ENCODE results near the gene PNMA5.

DNA sequence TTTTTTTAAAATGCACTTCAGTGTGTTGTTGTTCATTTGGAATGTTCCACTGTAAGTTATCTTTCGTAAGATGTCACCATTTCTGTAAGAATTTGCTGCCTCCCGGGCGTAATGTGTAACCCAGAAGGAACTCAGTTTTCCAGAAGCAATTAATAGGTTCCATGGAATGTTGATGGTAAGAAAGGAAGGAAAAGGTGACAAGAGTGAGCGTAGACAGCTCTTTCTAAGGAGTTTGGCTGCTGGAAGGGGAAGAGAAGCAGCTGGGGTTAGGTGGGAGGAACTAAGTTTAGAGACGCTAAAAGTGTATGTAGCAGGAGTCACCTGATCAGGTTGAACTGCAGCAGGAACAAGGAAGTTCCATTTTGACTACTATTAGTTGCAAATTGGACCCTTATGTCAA lies 35.9 kb downstream of the PNMA5 start:
- TF ChIP-seq EZH2phosphoT487 (IDR thresholded peaks at IDR 0.05) (no peak), EZH2 (IDR thresholded peaks at IDR 0.05) (no peak)
- TF ChIP-seq, protein P1, sequence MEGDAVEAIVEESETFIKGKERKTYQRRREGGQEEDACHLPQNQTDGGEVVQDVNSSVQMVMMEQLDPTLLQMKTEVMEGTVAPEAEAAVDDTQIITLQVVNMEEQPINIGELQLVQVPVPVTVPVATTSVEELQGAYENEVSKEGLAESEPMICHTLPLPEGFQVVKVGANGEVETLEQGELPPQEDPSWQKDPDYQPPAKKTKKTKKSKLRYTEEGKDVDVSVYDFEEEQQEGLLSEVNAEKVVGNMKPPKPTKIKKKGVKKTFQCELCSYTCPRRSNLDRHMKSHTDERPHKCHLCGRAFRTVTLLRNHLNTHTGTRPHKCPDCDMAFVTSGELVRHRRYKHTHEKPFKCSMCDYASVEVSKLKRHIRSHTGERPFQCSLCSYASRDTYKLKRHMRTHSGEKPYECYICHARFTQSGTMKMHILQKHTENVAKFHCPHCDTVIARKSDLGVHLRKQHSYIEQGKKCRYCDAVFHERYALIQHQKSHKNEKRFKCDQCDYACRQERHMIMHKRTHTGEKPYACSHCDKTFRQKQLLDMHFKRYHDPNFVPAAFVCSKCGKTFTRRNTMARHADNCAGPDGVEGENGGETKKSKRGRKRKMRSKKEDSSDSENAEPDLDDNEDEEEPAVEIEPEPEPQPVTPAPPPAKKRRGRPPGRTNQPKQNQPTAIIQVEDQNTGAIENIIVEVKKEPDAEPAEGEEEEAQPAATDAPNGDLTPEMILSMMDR (IDR thresholded peaks at IDR 0.05): no peak

All from neural progenitor cell (in vitro differentiated cells).